HG03520 (cell line): ENCODE measurements around the gene KRCC1.
A peak's percentile ranks its signal among the peaks of the same experiment; 100 is the strongest.
"Not testable (repeated sequence)": the region's sequence is repeated elsewhere in the genome, so short reads cannot be mapped to it uniquely, and the experiment has no call there.

Experiments used
- ATAC-seq: cut with Tn5 transposase; IDR thresholded peaks from one replicate; pipeline ENCODE4 v1.9.1; 2021; ENCODE audit warnings: mild to moderate bottlenecking, moderate library complexity; ENCODE audit not compliant: unreplicated experiment

The KRCC1 gene

DNA sequence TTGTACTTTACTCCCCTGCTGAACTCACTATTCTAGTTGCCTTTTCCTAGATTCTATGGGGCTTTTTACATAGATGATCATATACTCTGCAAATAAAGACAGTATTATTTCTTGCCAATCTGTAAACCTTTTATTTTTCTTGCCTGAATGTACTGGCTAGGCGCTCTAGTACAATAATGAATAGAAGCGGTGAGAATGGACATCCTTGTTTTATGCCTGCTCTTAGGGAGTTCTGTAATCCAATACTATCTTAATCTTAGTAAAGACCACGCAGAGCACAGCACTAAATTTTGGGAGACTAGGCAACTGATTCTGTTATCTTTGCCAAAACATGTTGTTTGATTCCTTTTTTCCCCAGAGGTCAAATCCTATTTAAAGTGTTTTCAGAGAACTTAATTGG is 7.0 kb downstream of the KRCC1 start:
- no peak for ATAC-seq

DNA sequence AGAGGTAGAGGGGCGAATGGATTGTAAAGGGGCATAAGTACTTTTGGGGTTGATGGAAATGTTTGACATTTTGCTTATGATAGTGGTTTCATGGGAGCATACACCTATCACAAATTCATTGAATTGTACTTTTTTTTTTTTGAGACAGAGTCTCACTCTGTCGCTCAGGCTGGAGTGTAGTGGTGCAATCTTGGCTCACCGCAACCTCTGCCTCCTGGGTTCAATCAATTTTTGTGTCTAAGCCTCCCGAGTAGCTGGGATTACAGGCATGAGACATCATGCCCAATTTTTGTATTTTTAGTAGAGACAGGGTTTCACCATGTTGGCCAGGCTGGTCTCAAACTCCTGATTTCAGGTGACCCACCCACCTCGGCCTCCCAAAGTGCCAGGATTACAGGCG is 10.0 kb downstream of the KRCC1 start:
- not testable (repeated sequence) for ATAC-seq

DNA sequence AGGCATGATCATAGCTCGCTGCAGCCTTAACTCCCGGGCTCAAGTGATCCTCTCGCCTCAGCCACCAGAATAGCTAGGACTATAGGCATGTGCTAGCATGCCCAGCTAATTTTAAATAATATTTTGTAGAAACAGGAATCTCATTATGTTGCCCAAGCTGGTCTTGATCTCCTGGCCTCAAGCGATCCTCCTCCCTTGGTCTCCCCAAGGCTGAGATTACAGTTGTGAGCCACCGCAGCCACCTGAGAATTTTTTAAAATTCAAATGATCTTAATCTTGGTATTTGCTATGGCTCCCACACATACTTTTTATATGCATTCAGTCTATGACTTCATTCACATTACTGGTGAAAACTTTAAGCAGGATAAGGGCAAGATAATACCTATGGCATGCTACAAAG is 13.1 kb downstream of the KRCC1 start:
- no peak for ATAC-seq

DNA sequence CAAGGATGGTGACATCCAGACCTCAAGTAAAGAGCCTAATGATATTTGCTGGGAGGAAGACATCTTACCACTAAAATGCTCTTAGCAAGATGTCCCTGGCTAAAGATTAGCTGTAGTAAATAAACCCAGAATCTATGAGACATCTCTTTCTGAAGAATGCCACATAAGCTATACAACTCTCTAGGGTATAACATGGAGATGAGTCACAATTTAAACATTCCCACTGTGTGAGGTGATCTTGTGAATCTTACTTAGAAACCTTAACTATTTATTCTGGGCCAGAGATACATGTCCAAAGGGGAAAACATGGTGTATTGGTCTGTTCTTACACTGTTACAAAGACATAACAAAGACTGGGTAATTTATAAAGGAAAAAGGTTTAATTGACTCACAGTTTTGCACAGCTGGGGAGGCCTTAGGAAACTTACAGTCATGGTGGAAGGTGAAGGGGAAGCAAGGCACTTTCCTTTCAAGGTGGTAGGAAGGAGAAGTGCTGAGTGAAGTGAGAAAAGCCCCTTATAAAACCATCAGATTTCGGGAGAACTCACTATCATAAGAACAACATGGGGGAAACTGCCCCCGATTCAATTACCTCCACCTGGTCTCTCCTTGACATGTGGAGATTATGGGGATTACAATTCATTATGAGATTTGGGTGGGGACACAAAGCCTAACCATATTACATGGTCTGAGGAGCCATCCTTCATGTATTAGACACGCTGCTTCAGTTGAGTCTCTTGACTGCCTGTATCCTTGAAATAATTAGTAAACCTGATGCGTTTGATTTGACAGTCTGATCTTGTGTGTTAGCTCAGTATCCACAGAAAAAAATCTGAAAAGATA is 17.1 kb downstream of the KRCC1 start:
- no peak for ATAC-seq

DNA sequence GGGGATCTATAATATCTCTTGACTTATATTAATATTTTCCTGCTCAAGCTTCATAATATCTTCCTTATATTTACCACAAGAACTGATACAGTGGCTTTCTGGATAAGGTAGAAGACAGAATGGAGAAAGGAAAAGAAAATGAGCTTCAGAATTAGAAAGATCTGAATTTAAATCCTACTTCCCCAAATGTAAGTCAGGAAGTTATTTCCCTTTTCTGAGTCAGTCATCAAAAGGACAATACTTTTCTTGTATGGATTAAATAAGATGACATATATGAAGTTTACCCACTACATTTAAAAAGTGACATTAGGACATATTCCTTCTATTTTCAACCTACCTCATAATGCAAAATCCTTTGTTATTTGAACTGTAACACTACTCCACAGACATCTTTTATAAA is 19.0 kb downstream of the KRCC1 start:
- no peak for ATAC-seq

DNA sequence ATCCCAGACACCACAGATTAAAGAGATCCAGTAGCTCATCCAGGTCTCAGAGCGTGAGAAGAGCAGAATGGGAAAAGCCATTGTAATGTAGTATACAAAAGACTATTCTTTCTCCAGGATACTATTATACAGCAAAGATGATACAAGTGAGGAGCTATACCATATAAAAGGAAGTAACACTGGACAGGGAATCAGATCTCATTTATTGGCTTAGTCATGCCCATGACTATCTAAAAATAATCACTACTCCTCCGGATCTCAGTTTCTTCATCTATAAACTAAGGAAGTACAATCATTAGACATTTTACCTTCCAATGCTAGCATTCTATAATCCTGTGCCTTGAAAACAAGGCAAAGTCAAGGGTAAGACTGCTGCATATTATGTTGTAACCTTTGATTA is 19.4 kb downstream of the KRCC1 start:
- no peak for ATAC-seq

DNA sequence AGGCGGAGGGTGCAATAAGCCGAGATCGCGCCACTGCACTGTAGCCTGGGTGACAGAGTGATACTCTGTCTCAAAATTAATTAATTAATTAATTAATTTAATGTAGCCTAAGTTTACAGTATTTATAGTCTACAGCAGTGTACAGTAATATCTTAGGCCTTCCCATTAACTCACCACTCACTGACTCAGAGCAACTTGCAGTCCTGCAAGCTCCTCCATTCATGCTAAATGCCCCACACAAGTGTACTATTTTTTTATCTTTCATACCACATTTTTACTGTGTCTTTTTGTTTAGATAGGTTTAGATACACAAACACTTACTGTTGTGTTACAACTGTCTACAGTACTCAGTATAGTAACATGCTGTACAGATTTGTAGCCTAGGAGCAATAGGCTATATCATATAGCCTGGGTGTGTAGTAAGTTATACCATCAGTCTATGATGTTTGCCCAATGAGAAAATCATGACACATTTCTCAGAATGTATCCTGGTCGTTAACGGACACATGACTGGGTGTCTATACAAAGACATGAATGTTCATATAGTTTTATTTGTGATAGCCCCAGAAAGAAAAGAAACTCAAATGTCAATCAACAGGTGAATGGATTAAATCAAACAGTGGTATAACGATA is 23.4 kb downstream of the KRCC1 start:
- no peak for ATAC-seq

DNA sequence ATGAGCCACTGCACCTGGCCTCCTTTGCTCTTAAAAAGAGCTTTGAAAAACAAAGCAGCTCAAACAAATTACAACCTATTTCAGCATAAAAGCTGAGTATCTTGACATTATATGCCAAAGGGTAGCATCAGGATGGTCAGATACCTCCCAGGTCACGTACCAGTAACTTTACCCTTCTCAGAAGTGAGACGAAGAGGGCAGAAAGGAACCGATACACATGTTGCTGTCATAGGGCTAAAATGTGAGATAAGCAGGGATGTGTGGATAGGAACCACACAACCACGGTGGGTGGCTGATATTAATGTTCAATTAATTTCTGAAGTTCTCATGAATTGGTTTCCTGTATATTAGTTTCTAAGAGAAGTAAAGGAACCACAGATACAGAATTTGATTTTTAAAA is 26.7 kb downstream of the KRCC1 start:
- ATAC-seq = no peak

DNA sequence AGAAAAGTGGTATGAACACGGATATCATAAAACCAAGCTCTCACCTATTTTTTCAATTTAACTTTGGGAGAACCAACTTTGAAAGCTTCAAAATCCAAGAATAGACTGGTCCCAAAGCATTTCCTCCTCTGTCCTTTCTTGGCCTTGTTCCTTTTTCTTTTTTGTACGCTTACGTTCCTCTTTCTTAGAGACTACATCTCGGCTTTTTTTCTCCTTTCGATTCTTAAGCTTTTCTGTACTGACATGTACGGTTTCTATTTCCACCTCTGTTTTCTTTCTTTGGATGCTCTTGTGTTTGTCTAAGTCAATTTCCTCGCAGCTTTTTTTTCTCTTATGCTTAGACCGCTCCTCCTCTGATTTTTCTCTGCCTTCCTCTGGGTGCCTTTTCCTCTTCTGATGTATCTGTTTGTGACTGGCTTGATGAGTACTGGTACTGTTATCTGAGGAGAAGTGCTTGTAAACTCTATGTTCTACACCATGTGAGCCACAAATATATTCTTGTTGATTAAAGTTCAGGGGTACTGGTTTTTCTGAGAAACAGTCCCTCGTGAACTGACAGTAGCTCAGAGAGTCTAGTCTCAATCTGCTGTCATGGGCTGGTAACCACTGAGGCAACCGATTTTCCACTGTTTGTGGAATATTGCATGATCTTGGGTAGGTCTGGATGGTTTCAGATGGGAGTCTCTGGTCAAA is 27.7 kb downstream of the KRCC1 start:
- ATAC-seq = no peak

DNA sequence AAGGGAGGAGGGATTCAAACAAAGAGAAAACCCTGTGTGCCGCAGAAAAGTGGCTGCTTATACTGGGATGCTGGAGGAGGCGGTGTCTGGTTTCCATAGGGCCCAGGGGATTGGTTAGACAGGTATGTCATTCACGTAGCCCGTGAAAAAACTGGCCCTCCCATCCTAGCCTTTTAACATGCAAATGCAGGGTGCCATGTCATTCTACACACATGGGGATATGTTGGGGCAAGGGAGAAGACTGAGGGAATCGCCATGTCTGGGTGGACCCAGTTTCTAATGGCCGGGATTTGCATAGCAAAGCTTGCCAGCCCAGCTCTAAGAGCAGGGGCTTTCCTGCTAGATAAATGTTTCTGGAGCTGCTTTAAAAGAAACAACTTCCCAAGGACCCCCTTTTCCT is 31.1 kb downstream of the KRCC1 start:
- ATAC-seq = no peak

DNA sequence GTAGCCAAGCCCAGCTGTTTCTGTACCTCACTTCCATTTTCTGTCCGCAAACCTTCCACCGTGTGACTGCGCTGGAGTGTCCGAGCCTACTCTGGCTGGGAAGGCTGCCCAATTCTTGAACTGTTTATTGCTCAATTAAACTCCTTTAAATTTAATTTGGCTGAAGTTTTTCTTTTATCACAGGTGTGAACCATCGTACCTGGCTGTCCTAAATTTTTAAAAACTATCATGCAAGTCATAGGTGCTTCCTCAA is 33.0 kb downstream of the KRCC1 start:
- ATAC-seq = no peak

DNA sequence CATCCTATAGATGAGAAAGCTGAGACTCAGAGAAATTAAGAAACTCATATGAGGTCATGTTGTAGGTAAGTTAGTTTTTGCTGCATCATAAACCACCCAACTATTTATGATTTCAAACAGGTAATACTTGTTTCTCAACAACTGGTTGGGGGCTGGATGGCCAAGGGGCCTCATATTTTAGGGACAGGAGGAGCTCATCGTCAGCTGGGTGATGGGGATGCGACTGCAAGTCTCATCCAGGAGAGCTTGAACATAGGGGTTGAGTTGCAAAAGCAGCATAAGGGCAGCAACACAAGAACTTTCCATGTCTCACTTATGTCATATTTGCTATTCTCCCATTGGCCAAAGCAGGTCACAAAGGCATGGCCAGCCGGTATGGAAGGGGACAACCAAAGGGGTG is 35.6 kb downstream of the KRCC1 start:
- ATAC-seq = no peak

DNA sequence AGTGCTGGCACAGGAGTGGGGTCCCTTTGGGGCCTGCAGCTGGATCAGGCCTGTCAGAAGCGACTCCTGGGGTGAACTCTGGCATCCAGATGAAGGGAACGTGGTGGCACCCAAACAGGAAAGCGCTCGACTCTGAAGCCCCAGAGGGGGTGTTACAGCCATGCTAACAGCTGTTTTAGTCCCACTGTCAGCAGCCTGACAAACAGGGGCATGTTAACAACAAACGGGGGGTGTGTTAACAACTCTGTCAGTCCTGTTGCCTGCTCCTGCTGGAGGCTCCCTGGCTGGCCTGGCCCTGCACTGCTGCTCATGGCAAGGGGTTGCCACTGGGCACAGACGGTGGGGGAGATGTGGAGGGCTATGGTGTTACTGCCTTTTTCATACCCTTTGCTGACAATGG is 36.7 kb downstream of the KRCC1 start:
- no peak for ATAC-seq

DNA sequence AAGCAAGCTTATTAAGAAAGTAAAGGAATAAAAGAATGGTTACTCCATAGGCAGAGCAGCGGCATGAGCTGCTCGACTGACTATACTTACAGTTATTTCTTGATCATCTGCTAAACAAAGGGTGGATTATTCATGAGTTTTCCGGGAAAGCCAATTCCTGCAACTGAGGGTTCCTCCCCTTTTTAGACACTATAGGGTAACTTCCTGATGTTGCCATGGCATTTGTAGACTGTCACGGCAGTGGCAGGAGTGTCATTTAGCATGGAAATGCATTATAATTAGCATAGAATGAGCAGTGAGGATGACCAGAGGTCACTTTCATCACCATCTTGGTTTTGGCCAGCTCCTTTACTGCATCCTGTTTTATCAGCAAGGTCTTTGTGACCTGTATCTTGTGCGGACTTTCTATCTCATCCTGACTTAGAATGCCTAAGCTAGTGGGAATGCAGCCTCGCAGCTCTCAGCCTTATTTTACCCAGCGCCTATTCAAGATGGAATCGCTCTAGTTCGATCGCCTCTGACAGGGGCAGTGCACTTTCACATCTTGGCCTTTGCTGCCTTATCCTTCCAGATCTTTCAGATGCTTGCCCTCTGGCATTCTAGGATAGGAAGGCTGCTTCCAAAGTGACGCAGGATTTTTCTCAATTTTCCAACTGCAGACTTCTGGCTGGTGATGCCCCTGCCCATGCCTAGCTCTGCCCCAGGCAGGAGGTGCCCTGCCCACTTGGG is 37.3 kb downstream of the KRCC1 start:
- not testable (repeated sequence) for ATAC-seq

DNA sequence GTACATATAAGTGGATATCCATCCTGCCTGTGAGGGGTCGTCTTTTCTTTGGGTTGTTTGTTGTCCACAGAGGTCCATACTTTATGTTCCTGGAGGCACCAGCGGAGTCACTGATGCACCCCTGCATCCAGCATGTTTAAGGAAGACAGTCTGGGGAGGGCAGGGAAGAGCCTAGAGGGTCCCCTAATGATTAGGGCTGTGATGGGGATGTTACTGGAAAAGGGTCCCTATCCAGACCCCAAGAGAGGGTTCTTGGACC is 37.9 kb downstream of the KRCC1 start:
- not testable (repeated sequence) for ATAC-seq

DNA sequence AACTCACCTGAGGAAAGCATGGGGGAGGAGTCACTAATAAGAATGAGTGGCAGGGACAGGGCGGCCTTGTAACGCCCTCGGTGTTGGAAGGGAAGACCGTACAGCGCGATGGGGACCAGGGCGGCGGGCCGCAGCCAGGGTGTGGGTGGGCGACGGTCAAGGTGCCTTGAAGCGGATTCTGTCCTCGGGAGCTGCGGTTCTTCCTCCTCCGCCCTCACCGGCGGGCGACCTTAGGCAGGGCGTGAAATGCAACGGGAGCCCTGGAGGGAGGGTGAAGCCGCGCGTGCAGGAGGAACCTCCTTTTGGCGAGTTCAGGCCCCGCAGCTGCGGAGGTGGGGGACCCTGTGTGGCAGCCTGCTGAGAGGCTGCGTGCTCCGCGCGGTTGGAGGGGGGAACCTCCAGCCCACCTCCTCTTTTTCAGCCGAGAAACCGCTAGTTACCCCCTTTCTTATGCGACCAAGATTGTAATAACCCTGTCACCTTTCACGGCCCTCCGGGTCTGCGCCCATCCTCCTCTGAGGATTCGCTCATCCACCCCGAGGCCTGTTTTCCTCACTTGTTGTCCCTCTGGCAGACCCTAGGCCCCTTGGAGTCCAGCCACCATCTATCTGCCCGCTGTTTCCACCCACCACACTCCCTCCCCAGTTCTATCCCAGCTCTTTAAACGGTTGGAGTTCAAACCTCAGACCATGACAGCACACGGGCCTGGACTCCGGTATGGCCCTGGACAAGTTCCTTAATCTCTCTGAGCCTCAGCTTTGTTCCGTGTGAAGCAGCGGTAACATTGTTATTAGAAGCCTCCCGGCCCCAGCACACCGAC is 38.4 kb downstream of the KRCC1 start:
- peak; percentile 61 for ATAC-seq

DNA sequence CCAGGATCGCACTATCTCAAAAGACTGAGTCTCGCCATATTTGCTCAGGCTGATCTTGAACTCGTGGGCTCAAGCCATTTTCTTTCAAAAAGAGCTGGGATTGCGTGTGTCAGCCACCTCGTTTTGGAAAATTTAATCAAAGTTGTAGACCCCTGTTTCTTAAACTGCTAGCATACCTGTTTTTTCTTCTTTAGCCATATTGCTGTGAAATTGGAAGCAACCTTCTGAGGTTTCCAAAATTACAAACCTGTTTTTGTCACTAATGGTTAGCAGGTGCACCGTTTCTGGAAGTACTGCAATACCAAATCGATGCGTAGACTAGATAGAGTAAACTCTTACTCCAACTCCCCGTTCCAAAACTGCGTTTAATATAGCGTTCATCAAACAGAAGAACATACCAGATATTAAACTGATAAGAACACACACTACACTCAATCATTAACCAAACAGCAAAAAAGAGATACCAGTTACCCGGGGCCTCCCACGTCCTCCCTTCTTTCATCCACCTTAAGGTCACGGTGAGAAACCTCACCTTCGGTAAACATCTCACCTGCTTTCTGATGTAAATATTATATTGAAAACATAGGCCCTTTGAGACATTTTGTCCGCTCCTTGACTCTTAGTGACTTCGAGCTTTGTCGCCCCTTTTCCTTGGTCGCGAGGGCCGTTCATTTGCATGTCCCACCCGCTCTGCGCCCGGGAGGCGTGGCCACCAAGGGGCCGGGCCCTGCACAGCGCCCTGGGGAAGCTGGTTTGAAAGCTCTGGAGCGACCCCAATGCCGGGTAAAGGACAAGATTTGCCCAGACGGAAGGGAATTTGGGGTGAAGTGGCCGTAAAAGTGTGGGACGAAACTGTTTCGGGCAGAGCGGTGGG is 39.3 kb downstream of the KRCC1 start, which contains the start of gene RNU2-63P:
RNU2-63P (minus strand) TSS at position 462 of the 874 bp plus-strand sequence.
- peak; percentile 73 for ATAC-seq

DNA sequence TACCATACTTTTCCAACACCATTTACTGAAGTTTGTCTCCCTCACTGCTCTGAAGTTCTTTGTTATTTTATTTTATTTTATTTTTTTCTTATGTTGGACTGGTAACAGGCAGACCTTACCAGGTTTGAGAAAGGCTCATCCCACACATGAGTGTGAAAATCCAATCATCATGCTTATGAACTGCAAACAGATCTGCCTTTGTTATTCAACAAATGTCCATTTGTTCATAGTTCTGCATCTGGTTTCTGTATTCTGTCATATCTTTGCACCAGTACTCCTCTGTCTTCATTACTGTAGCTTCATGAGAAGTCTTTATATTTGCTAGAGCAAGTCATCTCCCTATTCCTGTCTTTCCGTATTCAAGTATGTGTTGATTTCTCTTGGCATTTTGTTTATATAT is 44.6 kb downstream of the KRCC1 start:
- ATAC-seq = no peak

DNA sequence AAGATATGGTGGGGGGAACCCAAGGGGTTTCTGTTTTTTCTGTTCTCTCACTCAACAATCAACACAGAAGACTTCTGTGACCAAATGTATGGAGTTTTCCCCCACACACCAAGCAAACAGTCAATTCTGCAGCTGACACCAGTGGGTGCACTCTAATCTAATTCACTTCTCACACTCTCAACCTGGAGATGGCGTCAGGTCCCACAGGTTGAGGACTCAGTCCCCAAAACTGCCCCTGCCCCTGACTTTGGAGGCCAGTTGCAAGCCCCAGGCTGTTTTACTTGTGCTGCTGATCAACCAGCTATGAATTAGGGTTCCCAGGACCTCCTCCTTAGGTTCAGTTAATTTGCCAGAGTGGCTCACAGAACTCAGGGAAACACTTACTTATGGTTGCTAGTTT is 45.4 kb downstream of the KRCC1 start:
- ATAC-seq = no peak

DNA sequence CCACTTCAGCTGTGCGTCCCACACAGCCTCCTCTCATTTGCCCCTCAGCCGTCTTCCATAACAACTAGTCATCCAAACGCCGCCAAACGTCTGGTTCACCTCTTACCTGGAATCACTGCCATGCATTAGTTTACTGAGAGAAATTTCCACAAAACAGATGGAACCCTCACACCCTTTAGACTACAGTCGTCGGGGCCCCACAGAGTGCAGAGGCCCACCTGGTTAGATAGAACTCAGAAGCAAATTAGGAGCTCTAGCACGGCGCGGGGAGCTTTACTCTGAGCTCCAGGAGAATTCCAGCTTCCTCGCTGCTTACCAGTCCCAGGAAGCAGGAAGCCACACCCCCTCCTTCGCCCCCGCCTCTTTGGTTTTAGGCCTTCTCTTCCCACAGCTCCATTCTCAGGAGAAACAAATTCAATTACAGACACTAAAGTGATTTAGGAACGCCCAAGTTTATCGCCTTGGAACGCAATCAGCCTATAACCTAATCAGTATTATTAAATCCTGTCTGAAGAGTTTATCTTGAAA is 48.6 kb downstream of the KRCC1 start:
- no peak for ATAC-seq
